M059J (cell line): Measurements from ENCODE around the gene MC5R. TPM values are rescaled to one million over a fixed set of nuclear protein-coding genes. Genes with fewer than 3 reads are reported as not detected.
"Not testable (repeated sequence)": the region's sequence is repeated elsewhere in the genome, so short reads cannot be mapped to it uniquely, and the experiment has no call there.

Source experiments
- DNase-seq: peaks from one replicate; pipeline ENCODE4 v3.0.0-alpha.2; 2012; ENCODE audit warnings: low read depth
- total RNA-seq: library from RNA; depleted of rRNA; stranded (reverse); fragments of >200 nt; shearing (Covaris generic); gene quantifications from 2 replicates; pipeline ENCODE4 v1.2.3, GENCODE V29; 2014; rRNA removed

Gene MC5R
- total RNA-seq, 1 experiment from 2014 or later = not detected

- no peak for DNase-seq
Observed at GRCh38 chr18:13849791-13850190, 25.8 kb downstream of the MC5R start.

GRCh38 chr18:13862898-13863297 is 38.9 kb downstream of the MC5R start:
- not testable (repeated sequence) for DNase-seq

- no peak for DNase-seq
Observed at GRCh38 chr18:13868501-13869271, 44.7 kb downstream of the MC5R start.

DNA sequence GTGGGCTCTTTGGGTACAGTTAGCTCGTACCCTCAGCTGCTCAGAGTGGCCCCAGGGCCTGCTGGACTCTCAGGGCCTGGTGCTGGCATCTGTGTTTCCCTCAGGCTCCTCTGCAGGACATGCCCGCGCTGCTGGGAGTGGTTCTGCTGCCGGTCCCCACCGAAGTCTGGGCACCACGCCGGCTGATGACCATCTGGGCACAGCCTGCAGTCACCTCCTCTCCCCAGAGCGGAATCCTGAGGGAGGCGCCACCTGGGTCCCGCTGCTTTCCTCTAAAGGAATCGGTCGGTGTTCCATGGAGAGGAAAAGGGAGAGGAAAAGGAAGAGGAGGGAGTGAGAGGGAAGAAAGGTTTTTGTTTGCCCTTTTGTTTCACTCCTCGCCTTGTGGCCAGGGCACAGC is 47.8 kb downstream of the MC5R start:
- no peak for DNase-seq

DNA sequence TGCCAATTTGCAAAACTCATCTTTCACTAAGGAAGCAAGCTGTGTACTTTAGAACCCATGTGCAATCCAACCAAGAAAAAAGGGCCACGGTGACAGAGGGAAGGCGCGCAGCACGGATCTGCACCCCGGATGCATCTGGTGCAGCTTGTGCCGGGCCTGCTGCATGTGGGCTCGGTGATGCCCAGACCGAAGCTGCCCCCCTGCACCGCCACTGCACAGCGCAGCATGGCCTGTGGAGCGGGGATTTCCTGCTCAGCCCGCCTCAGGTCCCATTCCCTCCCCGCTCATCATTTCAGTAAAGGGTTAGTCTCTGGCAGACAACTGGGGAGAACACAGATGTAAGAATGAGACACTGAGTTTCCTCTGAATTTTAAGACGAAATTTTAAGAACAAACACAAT is 48.4 kb downstream of the MC5R start:
- no peak for DNase-seq

DNA sequence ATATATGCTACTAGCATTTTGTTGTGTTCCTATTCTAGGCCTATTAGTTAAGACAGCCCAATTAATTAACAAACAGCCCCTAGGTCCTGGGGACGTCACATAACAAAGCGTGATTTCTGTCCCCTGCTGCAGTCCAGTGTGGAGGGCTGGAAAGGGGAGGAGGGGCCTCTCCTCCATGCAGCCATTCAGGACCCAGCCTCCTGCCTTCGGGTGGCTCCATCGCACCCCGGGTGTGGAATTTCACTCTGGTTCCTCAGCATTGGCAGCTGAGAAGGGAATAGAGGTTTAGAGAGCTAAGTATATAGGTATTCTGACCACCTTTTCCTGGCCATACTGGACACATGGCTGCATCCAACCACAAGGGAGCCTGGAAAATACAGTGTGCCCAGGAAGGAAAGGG is 49.0 kb downstream of the MC5R start:
- no peak for DNase-seq

- DNase-seq = no peak
Observed at GRCh38 chr18:13874558-13874957, 50.6 kb downstream of the MC5R start.

Other genes starting within 250 kb of the MC5R start
- 12.0 and 23.0 TPM in 2 replicates for gene FAM210A, start 97.6 kb upstream of the MC5R start, total RNA-seq
- 15.6 and 21.9 TPM in 2 replicates for gene RNMT, start 97.5 kb upstream of the MC5R start, total RNA-seq
- not detected in 2 replicates for gene MC2R, start 91.4 kb downstream of the MC5R start, total RNA-seq